ENCODE data around the gene CADM2. TPM values are rescaled to one million over a fixed set of nuclear protein-coding genes. Genes with fewer than 3 reads are reported as not detected.

CADM2 gene
- total RNA-seq, 1 experiment from 2014 or later = 0.64 TPM

GRCh38 chr3:85377115-85377514 is 418.3 kb downstream of the CADM2 start:
- intact Hi-C loops (cut with micrococcal nuclease; ENCODE audit: unreplicated experiment) (loop anchor here (10.0 kb wide), 1 partner anchor 58 kb away; no protein-coding TSS in a partner anchor), in situ Hi-C loops (cut with HindIII; ENCODE audit: low pct_unique_long_range_greater_than_20kb, low sequenced_read_pairs) (no loop called here)
- Histone ChIP-seq H3K9me3 (ENCODE audit: control insufficient read depth, insufficient read depth, low read depth, low read length) (no peaks in the 10 kb centered on the region), H3K4me3 (ENCODE audit: low read depth in 2 of 2, low read length in 2 of 2) (no peak overlapping the region), H3K27ac (ENCODE audit: low read length) (no peak overlapping the region), H3K36me3 (ENCODE audit: control insufficient read depth, insufficient read depth, low read length) (no peaks in the 10 kb centered on the region), H3K27me3 (ENCODE audit: control insufficient read depth, insufficient read depth, low read length) (no peaks in the 10 kb centered on the region), H3K4me1 (ENCODE audit: control insufficient read depth, insufficient read depth, low read length) (no peaks in the 10 kb centered on the region)
- ChIA-PET POLR2A (no interaction called here), CTCF (no interaction called here)
- DNase-seq (ENCODE audit: low read depth, low spot score) (no peak), ATAC-seq (no peak)
- no TSS peak for BruUV-seq (replicated peaks)
- TF ChIP-seq POLR2AphosphoS5 (IDR thresholded peaks at IDR 0.05; ENCODE audit: low read depth, low read length) = no peak
- no peak for TF ChIP-seq SIN3A (IDR thresholded peaks at IDR 0.05; ENCODE audit: borderline replicate concordance, insufficient read depth, low read depth, low read length)
- no peak for TF ChIP-seq TCF7L2 (IDR thresholded peaks at IDR 0.05; ENCODE audit: low read depth, low read length)
- no peak for TF ChIP-seq REST (IDR thresholded peaks at IDR 0.05; ENCODE audit: insufficient read depth in 1 of 2, low read depth in 2 of 2, low read length in 1 of 2)
- TF ChIP-seq CTCF (IDR thresholded peaks at IDR 0.05) = no peak

DNA sequence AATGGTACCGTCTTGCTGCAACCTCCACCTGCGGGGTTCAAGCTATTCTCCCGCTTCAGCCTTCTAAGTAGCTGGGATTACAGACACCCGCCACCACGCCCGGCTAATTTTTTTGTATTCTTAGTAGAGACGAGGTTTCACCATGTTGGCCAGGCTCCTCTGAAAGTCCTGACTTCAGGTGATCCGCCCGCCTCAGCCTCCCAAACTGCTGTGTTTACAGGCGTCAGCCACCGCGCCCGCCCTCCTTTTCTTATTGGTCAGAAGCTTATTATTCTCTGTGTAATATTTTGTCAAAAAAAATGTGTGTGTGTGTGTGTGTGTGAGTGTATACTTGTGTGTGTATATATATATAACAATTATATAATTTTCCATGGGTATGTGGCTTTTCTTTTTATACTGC is 425.6 kb downstream of the CADM2 start:
- H3K27me3 ChIP-seq (ENCODE audit: control insufficient read depth, insufficient read depth, low read length) = no peaks in the 10 kb centered on the region
- no peak overlapping the region for H3K4me3 ChIP-seq (ENCODE audit: low read depth in 2 of 2, low read length in 2 of 2)
- CTCF ChIA-PET = no interaction called here
- no peak for TF ChIP-seq POLR2AphosphoS5 (IDR thresholded peaks at IDR 0.05; ENCODE audit: low read depth, low read length)
- no peak for TF ChIP-seq REST (IDR thresholded peaks at IDR 0.05; ENCODE audit: insufficient read depth in 1 of 2, low read depth in 2 of 2, low read length in 1 of 2)
- no peak for TF ChIP-seq CTCF (IDR thresholded peaks at IDR 0.05)
- no peak for TF ChIP-seq TCF7L2 (IDR thresholded peaks at IDR 0.05; ENCODE audit: low read depth, low read length)
- no peak for TF ChIP-seq SIN3A (IDR thresholded peaks at IDR 0.05; ENCODE audit: borderline replicate concordance, insufficient read depth, low read depth, low read length)
- H3K36me3 ChIP-seq (ENCODE audit: control insufficient read depth, insufficient read depth, low read length) = no peaks in the 10 kb centered on the region
- H3K4me1 ChIP-seq (ENCODE audit: control insufficient read depth, insufficient read depth, low read length) = no peaks in the 10 kb centered on the region
- DNase-seq (ENCODE audit: low read depth, low spot score) (no peak), ATAC-seq (no peak)
- H3K9me3 ChIP-seq (ENCODE audit: control insufficient read depth, insufficient read depth, low read depth, low read length) = no peaks in the 10 kb centered on the region
- H3K27ac ChIP-seq (ENCODE audit: low read length) = no peak overlapping the region
- intact Hi-C loops (cut with micrococcal nuclease; ENCODE audit: unreplicated experiment) (no loop called here), in situ Hi-C loops (cut with HindIII; ENCODE audit: low pct_unique_long_range_greater_than_20kb, low sequenced_read_pairs) (no loop called here)
- BruUV-seq (replicated peaks) = no TSS peak
- POLR2A ChIA-PET = no interaction called here
